HepG2 (cell line): ENCODE measurements around the gene NGEF.

Experiments
- CEBPB ChIP-seq: IDR thresholded peaks from 2 replicates; pipeline ENCODE4 v1.6.1; 2011; ENCODE audit warnings: low read depth, low read length, improper control_type of control experiment, borderline replicate concordance
- CHD4 ChIP-seq: fragments of 200-600 bp; sonication (generic); IDR thresholded peaks from 2 replicates; pipeline ENCODE4 v1.7.0; 2017; ENCODE audit warnings: mild to moderate bottlenecking, low read length, borderline replicate concordance
- CTCF ChIP-seq: sonication (generic); formaldehyde crosslinking; IDR thresholded peaks from 2 replicates; pipeline ENCODE4 v1.5.0; 2020; ENCODE audit warnings: mild to moderate bottlenecking, missing genetic modification reagents, moderate library complexity
- DPF2 ChIP-seq: sonication (generic); formaldehyde crosslinking; IDR thresholded peaks from 2 replicates; pipeline ENCODE4 v1.4.0; 2020; ENCODE audit warnings: mild to moderate bottlenecking, low read depth, missing genetic modification reagents, borderline replicate concordance
- YY1 ChIP-seq: IDR thresholded peaks from 2 replicates; pipeline ENCODE4 v1.6.1; 2011; ENCODE audit warnings: low read length, low read depth, moderate library complexity, mild to moderate bottlenecking; ENCODE audit not compliant: insufficient read depth, insufficient replicate concordance
- TF ChIP-seq, protein P1 (sequence below): sonication (generic); formaldehyde crosslinking; IDR thresholded peaks from 2 replicates; pipeline ENCODE4 v1.9.0; 2021; ENCODE audit warnings: missing genetic modification reagents, mild to moderate bottlenecking, borderline replicate concordance

- TF ChIP-seq CHD4, result no peak
- TF ChIP-seq, protein P1, sequence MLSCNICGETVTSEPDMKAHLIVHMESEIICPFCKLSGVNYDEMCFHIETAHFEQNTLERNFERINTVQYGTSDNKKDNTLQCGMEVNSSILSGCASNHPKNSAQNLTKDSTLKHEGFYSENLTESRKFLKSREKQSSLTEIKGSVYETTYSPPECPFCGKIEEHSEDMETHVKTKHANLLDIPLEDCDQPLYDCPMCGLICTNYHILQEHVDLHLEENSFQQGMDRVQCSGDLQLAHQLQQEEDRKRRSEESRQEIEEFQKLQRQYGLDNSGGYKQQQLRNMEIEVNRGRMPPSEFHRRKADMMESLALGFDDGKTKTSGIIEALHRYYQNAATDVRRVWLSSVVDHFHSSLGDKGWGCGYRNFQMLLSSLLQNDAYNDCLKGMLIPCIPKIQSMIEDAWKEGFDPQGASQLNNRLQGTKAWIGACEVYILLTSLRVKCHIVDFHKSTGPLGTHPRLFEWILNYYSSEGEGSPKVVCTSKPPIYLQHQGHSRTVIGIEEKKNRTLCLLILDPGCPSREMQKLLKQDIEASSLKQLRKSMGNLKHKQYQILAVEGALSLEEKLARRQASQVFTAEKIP, result no peak
- no peak for TF ChIP-seq DPF2 (CRISPR knock-in tag)
- no peak for TF ChIP-seq CTCF (CRISPR knock-in tag)
- peak; percentile 22 for TF ChIP-seq YY1
- TF ChIP-seq CEBPB, result peak; percentile 54; the same call in 1 of the 2 replicates
Measured at GRCh38 chr2:232937278-232937906, 75.7 kb downstream of the NGEF start.
